ENCODE measurements around the gene ABCB1.

DNA sequence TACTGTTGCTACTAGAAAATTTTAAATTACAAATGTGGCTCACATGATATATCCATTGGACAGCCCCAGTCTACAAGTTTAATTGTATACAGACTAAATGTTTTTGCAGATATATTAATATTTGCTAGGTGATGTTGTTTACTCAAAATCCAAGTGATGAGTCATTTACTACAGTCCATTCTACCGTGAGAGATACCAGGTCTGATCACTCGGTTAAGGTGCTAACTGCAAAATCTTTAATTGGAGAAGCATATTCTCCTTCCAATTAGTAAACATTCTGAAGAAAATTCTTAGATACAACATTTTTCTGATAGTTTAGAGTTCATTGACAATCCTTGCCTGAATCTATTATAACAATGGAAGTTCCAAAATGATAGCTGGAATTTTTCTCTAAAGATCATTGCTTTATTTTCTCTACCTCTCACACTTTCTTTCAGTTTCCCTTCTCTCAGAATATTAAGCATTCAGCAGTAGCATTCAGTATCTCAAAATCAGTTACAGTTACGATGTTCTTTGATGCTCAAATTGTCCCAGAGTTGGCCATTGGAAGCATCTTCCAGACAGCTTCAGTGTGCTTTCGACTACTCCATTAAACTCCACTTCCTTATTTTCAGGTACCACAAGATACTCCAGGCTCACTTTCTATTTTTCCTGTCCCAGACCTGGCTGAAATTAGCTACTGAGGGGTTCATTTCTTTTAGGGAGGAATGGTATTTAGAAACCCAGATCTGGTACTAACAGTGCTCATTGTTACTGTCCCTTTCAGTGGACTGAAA lies 2.3 kb downstream of the ABCB1 start:
- TF ChIP-seq NFIC (IDR thresholded peaks at IDR 0.05) (no peak), EP300 (IDR thresholded peaks at IDR 0.05; ENCODE audit: borderline replicate concordance) (no peak), TCF12 (IDR thresholded peaks at IDR 0.05; ENCODE audit: low read depth) (no peak), YY1 (IDR thresholded peaks at IDR 0.05; ENCODE audit: low read depth) (no peak), CREB1 (IDR thresholded peaks at IDR 0.05; ENCODE audit: low read depth) (no peak)

Measured in Ishikawa (cell line).